ACC112 (cell line): ENCODE data around the gene RASA4B.
"Not testable (repeated sequence)": the region's sequence is repeated elsewhere in the genome, so short reads cannot be mapped to it uniquely, and the experiment has no call there.

ENCODE experiments used
- H2AFZ ChIP-seq: fragments of 200-600 bp; sonication (generic); one replicate; pipeline ENCODE4 v1.6.0; 2017; ENCODE audit warnings: antibody characterized with exemption, low read length; ENCODE audit not compliant: unreplicated experiment
- H3K27ac ChIP-seq: fragments of 200-600 bp; sonication (generic); 2 replicates; pipeline ENCODE4 v1.5.1; 2014; ENCODE audit warnings: low read depth, mild to moderate bottlenecking, antibody characterized with exemption, low read length, moderate library complexity
- H3K27me3 ChIP-seq: fragments of 200-600 bp; sonication (generic); 2 replicates; pipeline ENCODE4 v1.6.1; 2014; ENCODE audit warnings: mild to moderate bottlenecking, antibody characterized with exemption, low read length, moderate library complexity, mixed read lengths; ENCODE audit not compliant: insufficient read depth
- H3K36me3 ChIP-seq: fragments of 200-600 bp; sonication (generic); 2 replicates; pipeline ENCODE4 v1.6.1; 2016; ENCODE audit warnings: mild to moderate bottlenecking, antibody characterized with exemption, low read length, moderate library complexity, mixed read lengths; ENCODE audit not compliant: insufficient read depth
- H3K4me1 ChIP-seq: fragments of 200-600 bp; sonication (generic); one replicate; pipeline ENCODE4 v1.6.1; 2016; ENCODE audit warnings: low read length, mixed read lengths; ENCODE audit not compliant: insufficient read depth, unreplicated experiment, control insufficient read depth
- H3K4me3 ChIP-seq: fragments of 200-600 bp; sonication (generic); 2 replicates; pipeline ENCODE4 v1.5.1; 2014; ENCODE audit warnings: mild to moderate bottlenecking, low read depth, low read length
- H3K79me2 ChIP-seq: fragments of 200-600 bp; sonication (generic); one replicate; pipeline ENCODE4 v1.6.0; 2016; ENCODE audit warnings: low read length; ENCODE audit not compliant: control insufficient read depth, unreplicated experiment, insufficient read depth

The RASA4B gene

GRCh38 chr7:102531583-102531982, 14.0 kb upstream of the RASA4B start:
- H3K36me3 ChIP-seq, H3K4me3 ChIP-seq, H2AFZ ChIP-seq, H3K27me3 ChIP-seq, H3K27ac ChIP-seq, H3K4me1 ChIP-seq, H3K79me2 ChIP-seq: not testable (repeated sequence)

GRCh38 chr7:102527822-102528793, 10.5 kb upstream of the RASA4B start:
- H3K4me1 ChIP-seq, H2AFZ ChIP-seq, H3K79me2 ChIP-seq, H3K27ac ChIP-seq, H3K4me3 ChIP-seq, H3K36me3 ChIP-seq, H3K27me3 ChIP-seq: not testable (repeated sequence)

- H3K4me1 ChIP-seq, H3K4me3 ChIP-seq, H2AFZ ChIP-seq, H3K79me2 ChIP-seq, H3K27ac ChIP-seq, H3K36me3 ChIP-seq, H3K27me3 ChIP-seq: not testable (repeated sequence)
These were observed 9.6 kb upstream of the RASA4B start for GRCh38 chr7:102527182-102527581.

GRCh38 chr7:102524803-102525202, 7.2 kb upstream of the RASA4B start:
- not testable (repeated sequence) for H3K27me3 ChIP-seq, H3K4me3 ChIP-seq, H3K27ac ChIP-seq, H2AFZ ChIP-seq, H3K79me2 ChIP-seq, H3K4me1 ChIP-seq, H3K36me3 ChIP-seq

- not testable (repeated sequence) for H3K4me1 ChIP-seq, H3K27ac ChIP-seq, H2AFZ ChIP-seq, H3K36me3 ChIP-seq, H3K4me3 ChIP-seq, H3K27me3 ChIP-seq, H3K79me2 ChIP-seq
These were observed 3.2 kb upstream of the RASA4B start for GRCh38 chr7:102520797-102521196.

GRCh38 chr7:102516951-102517350, 626 bp downstream of the RASA4B start:
- H3K4me1 ChIP-seq, H3K79me2 ChIP-seq, H3K27me3 ChIP-seq, H2AFZ ChIP-seq, H3K4me3 ChIP-seq, H3K27ac ChIP-seq, H3K36me3 ChIP-seq: not testable (repeated sequence)

- H3K36me3 ChIP-seq, H3K27me3 ChIP-seq, H2AFZ ChIP-seq, H3K79me2 ChIP-seq, H3K27ac ChIP-seq, H3K4me1 ChIP-seq, H3K4me3 ChIP-seq: not testable (repeated sequence)
These were observed 1.7 kb downstream of the RASA4B start for GRCh38 chr7:102515889-102516288.

GRCh38 chr7:102514881-102515721, 2.5 kb downstream of the RASA4B start:
- not testable (repeated sequence) for H2AFZ ChIP-seq, H3K27ac ChIP-seq, H3K27me3 ChIP-seq

GRCh38 chr7:102512642-102513221, 4.8 kb downstream of the RASA4B start:
- H3K36me3 ChIP-seq, H3K27me3 ChIP-seq, H3K79me2 ChIP-seq, H2AFZ ChIP-seq, H3K4me1 ChIP-seq: not testable (repeated sequence)
- Histone ChIP-seq H3K27ac (0 out of 2 replicates have a peak overlapping the region, but pooled peaks have one; percentile 14), H3K4me3 (peak overlapping the region; percentile 36; the same call in 1 of the 2 replicates)

More at GRCh38 chr7:102514881-102515721, 2.5 kb downstream of the RASA4B start:
- H3K4me3 ChIP-seq, H3K36me3 ChIP-seq, H3K79me2 ChIP-seq, H3K4me1 ChIP-seq: not testable (repeated sequence)

- H3K79me2 ChIP-seq, H3K4me1 ChIP-seq, H3K36me3 ChIP-seq, H3K27me3 ChIP-seq, H2AFZ ChIP-seq: not testable (repeated sequence)
- H3K4me3 ChIP-seq, result 0 out of 2 replicates have a peak overlapping the region, but pooled peaks have one; percentile 36
- H3K27ac ChIP-seq, result 0 out of 2 replicates have a peak overlapping the region, but pooled peaks have one; percentile 14
These were observed 5.6 kb downstream of the RASA4B start for GRCh38 chr7:102511860-102512522.
